GM18870 (cell line): ENCODE data around the gene MT1F.
A peak's percentile ranks its signal among the peaks of the same experiment; 100 is the strongest.
"Not testable (repeated sequence)": the region's sequence is repeated elsewhere in the genome, so short reads cannot be mapped to it uniquely, and the experiment has no call there.

ENCODE experiments used
- ATAC-seq: cut with Tn5 transposase; IDR thresholded peaks from one replicate; pipeline ENCODE4 v1.9.1; 2021; ENCODE audit warnings: moderate library complexity; ENCODE audit not compliant: unreplicated experiment

MT1F gene

GRCh38 chr16:56657555-56658326 lies at the start of gene MT1F:
Gene MT1F (plus strand): TSS chr16:56657959. CDS start chr16:56658059, 100 bp downstream.
- no peak for ATAC-seq

GRCh38 chr16:56608043-56608875 lies 49.5 kb upstream of the MT1F start, which contains the start of gene MT2A:
Gene MT2A (plus strand): TSS chr16:56608584. CDS start chr16:56608656, 72 bp downstream.
- peak; percentile 79 for ATAC-seq

GRCh38 chr16:56608876-56609462 lies 48.8 kb upstream of the MT1F start:
- ATAC-seq: no peak

GRCh38 chr16:56609463-56609921 lies 48.3 kb upstream of the MT1F start:
- no peak for ATAC-seq

GRCh38 chr16:56610017-56610608 lies 47.6 kb upstream of the MT1F start:
- no peak for ATAC-seq

GRCh38 chr16:56610609-56611111 lies 47.1 kb upstream of the MT1F start:
- no peak for ATAC-seq

GRCh38 chr16:56611281-56611833 lies 46.4 kb upstream of the MT1F start:
- ATAC-seq: no peak

GRCh38 chr16:56613706-56614105 lies 44.1 kb upstream of the MT1F start:
- ATAC-seq: no peak

GRCh38 chr16:56614549-56614991 lies 43.2 kb upstream of the MT1F start:
- ATAC-seq: no peak

- ATAC-seq: no peak
These were observed 42.4 kb upstream of the MT1F start for GRCh38 chr16:56615353-56615752.

- no peak for ATAC-seq
These were observed 41.0 kb upstream of the MT1F start for GRCh38 chr16:56616608-56617211.

GRCh38 chr16:56617212-56618085 lies 40.3 kb upstream of the MT1F start:
- no peak for ATAC-seq

- ATAC-seq: no peak
These were observed 39.6 kb upstream of the MT1F start for GRCh38 chr16:56618138-56618537.

GRCh38 chr16:56620339-56620897 lies 37.3 kb upstream of the MT1F start:
- ATAC-seq: no peak

- not testable (repeated sequence) for ATAC-seq
These were observed 35.9 kb upstream of the MT1F start for GRCh38 chr16:56621665-56622445.

GRCh38 chr16:56623184-56623583 lies 34.6 kb upstream of the MT1F start:
- not testable (repeated sequence) for ATAC-seq

GRCh38 chr16:56623637-56624036 lies 34.1 kb upstream of the MT1F start:
- ATAC-seq: no peak
